NOMO-1 (cell line): Measurements from ENCODE around the gene YES1.
"Not testable (repeated sequence)": the region's sequence is repeated elsewhere in the genome, so short reads cannot be mapped to it uniquely, and the experiment has no call there.

Experiments
- DNase-seq, 2 experiments: peaks; one replicate each; lab custom pipeline; 2025; ENCODE audit not compliant: unreplicated experiment in 2 of 2; lab: John Stamatoyannopoulos, UW

Gene YES1

GRCh38 chr18:741931-742512 lies 70.0 kb downstream of the YES1 start:
- peak in 1 of 2 experiments; percentile 50 for DNase-seq

DNA sequence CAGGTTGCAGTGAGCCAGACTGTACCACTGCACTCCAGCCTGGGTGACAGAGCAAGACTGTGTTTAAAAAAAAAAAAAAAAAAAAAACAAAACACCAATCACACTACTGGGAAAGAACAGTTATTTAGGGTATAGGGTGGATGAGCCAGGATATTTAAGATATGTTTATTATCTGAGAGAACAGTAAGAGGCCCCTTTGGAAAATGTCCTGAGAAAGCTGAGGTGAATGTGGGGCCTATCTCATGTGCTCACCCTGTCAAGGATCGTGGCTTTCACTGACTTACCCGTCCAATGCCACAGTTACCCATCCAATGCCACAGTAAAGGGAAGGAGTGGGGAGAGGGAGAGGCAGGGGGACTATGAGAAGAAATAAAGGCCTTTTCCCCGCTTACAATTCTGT lies 79.7 kb downstream of the YES1 start:
- no peak for DNase-seq

DNA sequence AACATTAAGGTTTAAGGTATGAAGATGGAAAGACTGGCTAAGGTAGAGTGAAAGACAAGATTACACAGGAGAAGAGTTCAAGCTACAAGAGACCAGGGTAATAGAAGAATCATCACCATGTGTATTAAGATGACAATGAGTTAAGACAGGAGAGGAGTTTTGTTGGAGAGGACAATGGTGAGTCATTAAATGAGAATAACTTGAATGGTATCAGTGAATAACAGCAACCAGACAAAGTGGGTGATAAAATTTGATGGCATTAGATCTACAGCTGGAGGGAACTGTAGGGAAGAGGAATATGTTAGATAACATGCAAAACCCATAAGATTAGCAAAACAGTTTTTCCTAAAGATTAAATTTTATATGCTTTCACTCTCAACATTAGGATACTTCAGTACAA lies 80.9 kb downstream of the YES1 start:
- no peak for DNase-seq

- DNase-seq: no peak
Measured at GRCh38 chr18:730692-731091, 81.3 kb downstream of the YES1 start.

- not testable (repeated sequence) for DNase-seq
Measured at GRCh38 chr18:730120-730519, 81.9 kb downstream of the YES1 start.

DNA sequence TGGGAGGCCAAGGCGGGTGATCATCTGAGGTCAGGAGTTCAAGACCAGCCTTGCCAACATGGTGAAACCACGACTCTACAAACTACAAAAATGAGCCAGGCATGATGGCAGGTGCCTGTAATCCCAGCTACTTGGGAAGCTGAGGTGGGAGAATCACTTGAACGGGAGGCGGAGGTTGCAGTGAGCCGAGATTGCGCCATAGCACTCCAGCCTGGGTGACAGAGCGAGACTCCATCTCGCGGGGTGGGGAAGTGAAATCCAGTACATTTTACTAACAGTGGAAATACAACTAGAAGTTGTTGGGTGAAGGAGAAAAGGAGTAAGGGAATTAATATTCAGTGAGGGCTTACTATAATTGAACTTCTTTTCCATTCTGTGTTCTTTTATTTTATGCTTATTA lies 86.4 kb downstream of the YES1 start:
- DNase-seq: peak in 1 of 2 experiments; percentile 13

GRCh38 chr18:723541-724080 lies 88.4 kb downstream of the YES1 start:
- no peak for DNase-seq

GRCh38 chr18:717003-717402 lies 95.0 kb downstream of the YES1 start:
- no peak for DNase-seq

- DNase-seq: no peak
Measured at GRCh38 chr18:715626-716025, 96.4 kb downstream of the YES1 start.

GRCh38 chr18:713135-713490 lies 98.9 kb downstream of the YES1 start:
- no peak for DNase-seq

GRCh38 chr18:712401-713134 lies 99.5 kb downstream of the YES1 start, which contains the start of gene ENOSF1:
Gene ENOSF1, minus strand, starts transcription at chr18:712630. Its CDS starts 43 bp downstream, at chr18:712587.
- DNase-seq: peak; percentile 36 to 66

DNA sequence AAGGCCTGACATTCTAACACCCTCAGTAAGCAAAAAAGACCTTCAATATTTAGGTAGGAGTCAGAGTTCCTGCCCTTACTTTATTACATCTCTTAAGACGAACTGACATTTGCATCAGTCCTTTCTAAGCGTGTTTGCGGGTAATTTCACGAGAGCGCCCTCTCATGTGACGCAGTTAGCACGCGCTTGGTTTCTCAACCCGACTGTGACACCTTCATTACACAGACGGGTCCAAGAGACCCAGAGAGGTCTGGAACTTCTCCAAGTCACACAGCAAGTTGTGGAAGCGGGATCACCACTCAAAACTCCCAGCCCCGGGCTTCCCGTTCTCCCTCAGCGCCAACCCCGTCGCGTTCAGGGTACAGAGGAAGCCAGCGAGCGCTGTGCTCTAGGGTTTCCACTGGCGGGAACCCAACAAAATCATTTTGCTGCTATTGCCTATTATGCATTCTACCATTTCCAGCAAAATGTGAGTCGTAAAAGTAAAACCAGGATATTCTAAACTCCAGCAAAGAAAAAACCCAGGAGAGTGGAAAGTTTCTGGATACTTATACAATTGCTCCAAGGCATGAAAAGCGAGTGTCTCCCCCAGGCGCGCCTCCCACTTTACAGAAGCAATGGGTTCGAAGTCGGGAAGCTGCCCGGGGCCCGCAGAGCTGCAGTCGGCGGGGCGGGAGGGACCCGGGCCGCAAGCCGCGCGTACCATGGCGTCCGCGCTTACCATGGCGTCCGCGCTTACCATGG lies 100.2 kb downstream of the YES1 start:
- peak; percentile 2 to 49 for DNase-seq

DNA sequence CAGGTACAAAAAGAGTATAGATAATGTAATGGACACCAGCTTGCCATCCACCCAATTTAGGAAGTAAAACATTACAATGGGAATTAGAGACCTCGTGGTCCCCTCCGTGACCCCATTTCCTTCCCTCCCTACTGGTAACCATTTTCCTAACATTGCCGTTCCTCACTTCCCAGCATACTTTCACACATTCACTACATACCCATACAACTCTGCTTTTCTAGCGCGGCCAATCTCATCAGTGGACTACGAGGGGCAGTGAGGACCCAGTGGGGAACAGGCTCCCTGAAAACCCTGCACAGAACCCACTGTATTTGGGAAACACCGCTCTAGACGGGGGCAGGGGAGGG lies 100.8 kb downstream of the YES1 start:
- DNase-seq: no peak

DNA sequence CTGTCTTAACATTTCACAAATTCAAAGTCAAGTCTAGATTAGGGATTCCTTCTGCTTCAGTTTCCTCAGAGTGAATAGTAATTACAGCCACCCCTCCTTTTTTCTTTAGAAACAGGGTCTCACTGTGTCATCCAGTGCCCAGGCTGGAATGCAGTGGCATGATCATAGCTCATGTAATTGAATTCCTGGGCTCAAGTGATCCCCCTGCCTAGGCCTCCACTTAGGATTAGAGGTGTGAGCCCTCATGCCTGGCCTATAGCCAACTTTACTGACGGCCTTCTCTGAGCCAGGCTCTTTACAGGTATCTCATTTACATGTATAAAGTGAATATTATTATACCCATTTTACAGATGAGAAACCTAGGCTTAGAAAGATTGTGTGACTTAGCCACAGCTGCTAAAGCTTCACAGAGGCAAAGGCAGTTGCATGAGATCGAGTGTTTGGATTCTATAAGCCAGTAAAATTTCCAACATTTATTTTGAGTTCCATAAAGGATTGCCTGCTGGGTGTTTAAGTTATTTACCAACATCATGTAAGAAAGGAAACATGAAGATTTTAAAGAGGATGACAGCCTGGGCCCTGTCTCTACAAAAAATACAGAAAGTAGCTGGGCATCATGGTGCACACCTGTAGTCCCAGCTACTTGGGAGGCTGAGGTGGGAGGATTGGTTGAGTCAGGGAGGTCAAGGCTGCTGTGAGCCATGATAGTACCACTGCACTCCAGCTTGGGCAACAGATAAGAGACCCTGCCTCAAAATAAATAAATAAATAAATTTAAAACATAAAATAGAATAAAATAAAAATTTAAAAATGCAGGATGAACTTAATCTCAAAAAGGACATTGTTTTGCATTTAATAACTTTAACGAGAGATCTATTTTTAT lies 101.4 kb downstream of the YES1 start:
- DNase-seq: no peak

GRCh38 chr18:709771-710170 lies 102.3 kb downstream of the YES1 start:
- DNase-seq: no peak

GRCh38 chr18:708096-708495 lies 103.9 kb downstream of the YES1 start:
- DNase-seq: no peak

GRCh38 chr18:706405-706804 lies 105.6 kb downstream of the YES1 start:
- DNase-seq: no peak

GRCh38 chr18:703213-703967 lies 108.7 kb downstream of the YES1 start:
- no peak for DNase-seq

GRCh38 chr18:697800-698199 lies 114.2 kb downstream of the YES1 start:
- DNase-seq: no peak

DNA sequence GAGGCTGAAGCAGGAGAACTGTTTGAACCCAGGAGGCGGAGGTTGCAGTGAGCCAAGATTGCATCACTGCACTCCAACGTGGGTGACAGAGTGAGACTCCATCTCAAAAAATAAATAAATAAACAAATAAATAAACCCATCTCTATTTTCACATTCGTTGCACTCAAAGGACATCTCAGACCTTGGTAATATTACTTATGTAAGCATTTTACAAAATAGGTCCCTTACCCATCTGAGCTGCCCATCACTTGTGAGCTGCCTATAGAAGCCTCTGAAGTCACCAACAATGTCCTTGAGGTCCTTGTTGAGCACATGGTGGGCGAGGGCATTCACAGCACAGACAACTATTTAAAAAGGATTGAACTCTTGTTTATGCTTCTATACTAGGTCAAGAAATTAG lies 115.0 kb downstream of the YES1 start:
- no peak for DNase-seq
